GM19324 (cell line): ENCODE results near the gene PPM1H.
A peak's percentile ranks its signal among the peaks of the same experiment; 100 is the strongest.

Experiments
- ATAC-seq: cut with Tn5 transposase; IDR thresholded peaks from one replicate; pipeline ENCODE4 v1.9.1; 2021; ENCODE audit warnings: mild to moderate bottlenecking, moderate library complexity; ENCODE audit not compliant: unreplicated experiment, low FRiP score

Gene PPM1H

DNA sequence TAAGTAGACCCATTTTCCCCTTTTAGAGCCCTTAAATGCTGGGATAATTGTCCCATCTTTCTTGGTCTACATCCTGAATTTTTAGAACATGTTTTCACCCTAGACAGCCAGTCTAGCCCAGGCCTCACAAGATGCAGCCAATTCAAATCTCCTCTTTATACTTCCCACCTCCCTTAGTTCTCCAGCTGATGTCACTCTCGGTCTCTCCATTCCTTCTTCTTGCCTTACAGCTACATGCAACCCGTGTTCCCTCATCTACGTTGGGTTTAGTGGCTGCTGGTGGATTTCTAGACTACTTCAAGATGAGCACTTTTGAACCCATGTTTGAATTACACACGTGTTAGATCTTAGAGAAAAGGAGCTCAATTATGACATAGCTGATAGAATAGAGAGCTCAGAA lies 132.0 kb downstream of the PPM1H start:
- ATAC-seq, result no peak

DNA sequence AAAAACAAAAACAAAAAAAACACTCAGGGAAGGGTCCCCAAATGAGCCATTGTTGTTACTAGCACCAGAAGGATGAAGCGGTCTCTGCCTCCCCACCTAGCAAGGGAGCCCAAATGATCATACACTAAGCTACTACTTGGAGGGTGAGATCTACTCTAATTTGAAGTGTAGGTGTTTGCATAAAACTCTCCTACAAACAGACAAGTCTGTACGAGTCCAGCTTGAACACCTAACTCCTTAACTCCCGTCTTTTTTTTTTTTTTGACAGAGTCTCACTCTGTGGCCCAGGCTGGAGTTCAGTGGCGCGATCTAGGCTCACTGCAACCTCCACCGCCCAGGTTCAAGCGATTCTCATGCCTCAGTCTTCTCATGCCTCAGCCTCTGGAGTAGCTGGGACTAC lies 132.6 kb downstream of the PPM1H start:
- no peak for ATAC-seq

DNA sequence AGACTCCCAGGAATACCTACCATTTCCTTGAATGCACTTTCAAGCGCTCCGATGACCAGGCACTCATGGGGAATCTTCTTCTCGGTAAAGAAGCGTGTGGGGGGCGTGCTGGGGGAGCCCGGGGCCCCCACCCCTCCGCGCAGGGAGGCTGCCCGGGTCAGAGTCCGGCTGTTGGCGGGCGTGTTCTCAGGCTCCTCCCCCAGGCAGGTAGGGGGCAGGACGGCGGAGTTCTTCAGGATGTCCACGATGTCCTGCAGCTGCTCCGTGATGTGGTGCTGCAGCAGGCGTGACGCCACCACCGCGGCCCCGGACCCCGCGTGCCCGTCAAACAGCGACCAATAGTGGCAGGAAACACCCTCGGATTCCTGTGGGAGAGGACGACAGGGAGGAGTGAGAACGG lies 133.2 kb downstream of the PPM1H start:
- no peak for ATAC-seq

DNA sequence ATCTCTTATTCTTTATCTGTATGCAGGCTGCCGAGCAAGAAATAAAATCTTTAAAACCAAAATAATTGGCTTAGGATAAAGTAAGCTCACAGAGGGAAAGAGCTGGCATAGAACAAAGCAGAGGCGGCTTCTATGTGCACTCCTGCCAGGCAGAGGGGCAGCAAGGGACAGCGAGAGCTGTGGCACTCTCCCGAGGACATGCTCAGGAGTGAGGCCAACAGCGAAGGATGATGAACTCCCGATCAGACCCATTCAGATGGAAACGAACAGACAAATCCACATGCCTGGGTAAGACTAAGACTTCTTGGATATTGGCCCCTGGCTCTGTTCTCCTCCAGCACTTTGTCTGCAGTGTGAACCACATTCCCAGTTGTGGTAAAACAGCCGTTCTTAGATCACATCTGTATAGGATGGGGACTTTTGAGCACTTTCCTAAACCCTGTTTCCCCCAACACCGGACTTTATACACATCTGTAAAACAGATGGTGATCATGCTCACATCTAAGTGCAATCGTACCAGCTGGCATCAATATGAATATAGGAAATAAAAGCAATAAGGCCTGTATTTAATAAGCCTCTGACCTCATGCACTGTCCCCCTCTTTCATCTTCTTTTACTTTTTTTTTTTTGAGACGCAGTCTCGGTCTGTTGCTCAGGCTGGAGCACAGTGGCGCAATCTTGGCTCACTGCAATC lies 134.1 kb downstream of the PPM1H start:
- no peak for ATAC-seq

DNA sequence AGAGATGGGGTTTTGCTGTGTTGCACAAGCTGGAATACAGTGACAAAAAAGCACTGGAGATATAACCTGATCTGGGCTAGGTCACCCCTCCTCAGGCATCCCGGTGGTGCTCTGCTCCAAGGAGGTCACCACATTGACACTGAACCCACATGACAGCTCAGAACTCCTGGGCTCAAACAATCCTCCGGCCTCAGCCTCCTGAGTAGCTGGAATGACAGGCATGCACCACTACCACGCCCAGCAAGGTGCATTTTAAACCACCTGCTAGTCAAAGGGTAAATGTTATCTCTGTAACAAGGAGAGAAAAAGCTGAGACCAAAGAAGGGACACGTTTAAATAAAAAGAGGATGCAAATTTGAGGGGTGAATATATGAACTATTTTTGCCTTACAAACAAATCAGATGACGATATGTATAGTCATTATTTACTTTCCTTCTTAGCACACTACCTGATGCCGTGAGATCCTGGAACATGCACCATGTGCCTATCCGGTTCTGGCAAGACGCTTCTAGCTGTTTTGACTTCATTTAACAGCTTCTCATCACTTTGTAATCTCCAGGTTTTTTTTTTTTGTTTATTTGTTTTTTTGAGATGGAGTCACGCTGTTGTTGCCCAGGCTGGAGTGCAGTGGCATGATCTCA lies 135.1 kb downstream of the PPM1H start:
- no peak for ATAC-seq

DNA sequence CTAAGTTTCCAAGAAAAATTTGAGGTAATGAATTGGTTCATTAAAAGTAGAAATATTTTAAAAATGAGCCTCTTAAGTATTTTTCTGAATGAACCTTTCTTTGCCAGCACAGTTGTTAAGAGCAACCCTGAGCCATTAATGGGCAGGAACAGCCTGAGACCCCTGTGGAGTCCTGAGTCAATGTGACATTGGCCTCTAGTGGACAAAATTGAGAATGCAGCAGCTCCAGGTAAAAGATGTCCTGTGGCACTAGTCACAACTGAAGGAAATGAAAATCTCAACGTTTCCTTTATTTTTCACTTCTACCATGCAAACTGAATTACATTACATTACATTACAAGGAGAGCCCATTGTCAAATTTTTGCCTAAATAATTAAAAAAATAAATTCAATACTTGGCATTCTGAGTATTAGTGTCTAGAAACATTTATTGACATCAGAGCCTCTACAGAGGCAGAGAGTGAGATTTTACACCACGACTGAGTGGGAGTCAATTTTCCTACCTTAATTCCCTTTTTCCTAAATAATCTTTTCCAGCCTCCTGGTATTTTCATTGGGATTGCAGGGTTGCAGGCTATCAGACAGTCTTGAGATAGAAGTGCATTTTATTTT lies 135.7 kb downstream of the PPM1H start:
- ATAC-seq, result peak; percentile 77

DNA sequence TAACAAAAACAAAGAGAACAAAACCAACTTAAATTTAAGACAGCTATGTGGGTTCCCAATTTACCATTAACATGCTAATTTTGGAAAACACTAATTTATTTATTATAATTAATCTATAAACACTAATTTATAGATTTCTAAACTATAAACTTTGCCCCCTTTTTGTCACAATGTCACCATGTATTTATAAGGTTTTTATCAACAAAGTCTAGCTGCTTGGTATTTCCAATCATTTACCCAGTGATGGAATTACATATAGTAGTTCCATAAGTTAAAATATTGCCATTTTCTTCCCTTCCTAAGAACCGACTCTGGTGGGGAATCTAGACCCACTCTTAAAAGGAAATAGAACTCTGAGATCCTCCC lies 140.7 kb downstream of the PPM1H start:
- no peak for ATAC-seq

DNA sequence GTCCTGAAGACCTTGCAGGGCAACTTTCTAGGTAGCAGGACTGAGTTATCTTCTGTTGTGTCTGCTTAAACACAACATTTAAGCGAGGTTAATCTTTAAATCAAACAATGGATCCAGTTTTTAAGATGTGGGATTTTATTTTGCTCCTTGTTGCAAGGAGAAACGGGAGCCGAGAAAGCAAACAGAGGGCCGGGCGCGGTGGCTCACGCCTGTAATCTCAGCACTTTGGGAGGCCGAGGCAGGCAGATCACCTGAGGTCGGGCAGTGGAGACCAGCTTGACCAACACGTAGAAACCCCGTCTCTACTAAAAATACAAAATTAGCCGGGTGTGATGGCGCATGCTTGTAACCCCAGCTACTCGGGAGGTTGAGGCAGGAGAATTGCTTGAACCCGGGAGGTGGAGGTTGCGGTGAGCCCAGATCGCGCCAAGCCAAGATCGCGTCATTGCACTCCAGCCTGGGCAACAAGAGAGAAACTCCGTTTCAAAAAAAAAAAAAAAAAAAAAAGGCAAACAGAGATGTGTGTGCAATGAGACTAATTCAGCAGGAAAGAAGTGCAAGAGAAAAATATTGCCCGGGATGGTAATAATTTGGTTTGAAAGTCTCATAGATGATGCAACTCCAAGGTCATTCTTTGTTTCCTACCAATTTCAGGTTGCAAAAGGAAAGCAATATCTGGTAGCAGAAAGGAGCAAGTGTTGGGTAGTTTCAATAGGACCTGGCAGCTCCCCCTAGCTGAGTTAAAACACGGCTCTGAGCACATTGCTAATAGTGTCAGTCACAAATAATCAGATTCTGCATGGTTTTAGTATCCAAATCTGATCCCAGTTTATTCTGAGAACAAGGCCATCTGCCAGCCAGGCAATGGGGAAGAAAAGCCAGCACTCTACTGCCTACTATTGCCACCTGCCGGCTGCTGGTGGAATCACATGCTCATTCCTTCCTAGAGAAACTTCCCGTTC lies 141.4 kb downstream of the PPM1H start:
- no peak for ATAC-seq

DNA sequence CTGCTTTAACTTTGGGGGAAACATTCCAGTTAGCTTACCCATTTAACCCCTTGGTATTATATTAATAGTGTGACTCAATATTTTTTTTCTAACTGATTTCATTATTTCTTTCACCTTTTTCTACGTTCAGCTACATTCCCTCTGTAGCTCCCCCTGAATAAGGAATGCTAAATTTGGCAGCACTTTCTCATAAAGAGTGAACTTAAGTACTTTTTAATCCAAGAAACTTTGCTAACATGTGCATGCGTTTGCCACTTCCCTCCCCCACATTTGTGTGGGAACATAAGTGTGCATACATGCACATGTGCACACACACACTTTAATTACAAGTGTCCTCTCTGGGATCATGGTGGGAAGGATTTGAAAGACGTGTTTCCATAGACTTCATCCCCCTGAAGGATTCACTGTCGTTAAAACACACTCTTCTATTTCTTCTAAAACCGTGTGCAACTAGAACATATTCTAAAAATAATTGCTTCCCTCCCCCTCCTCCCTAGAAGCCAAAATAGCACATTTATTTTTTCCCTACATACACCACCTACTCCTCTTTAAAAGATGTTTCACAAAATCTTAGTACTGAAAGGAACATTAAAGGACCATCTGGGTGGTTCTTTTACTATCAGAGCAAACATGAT lies 142.6 kb downstream of the PPM1H start:
- no peak for ATAC-seq

DNA sequence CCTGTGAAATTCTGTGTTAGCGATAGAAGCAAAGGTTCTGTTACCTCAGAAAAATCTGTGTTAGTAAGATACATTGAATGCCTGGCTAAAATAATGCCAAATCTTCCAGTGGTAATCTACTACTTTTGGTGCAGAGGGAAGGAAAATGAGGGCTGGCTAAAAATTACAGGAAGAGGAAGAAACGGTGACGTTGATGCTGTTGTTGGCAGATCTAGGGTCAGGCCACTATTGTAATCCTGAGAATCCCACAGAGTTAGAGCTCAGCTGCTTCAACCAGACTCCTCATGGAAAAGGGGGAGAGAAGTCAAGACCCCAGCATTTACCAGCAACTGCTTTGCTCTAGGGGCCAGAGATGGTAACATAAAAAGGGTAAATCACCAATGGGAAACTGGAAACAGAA lies 145.1 kb downstream of the PPM1H start:
- no peak for ATAC-seq

DNA sequence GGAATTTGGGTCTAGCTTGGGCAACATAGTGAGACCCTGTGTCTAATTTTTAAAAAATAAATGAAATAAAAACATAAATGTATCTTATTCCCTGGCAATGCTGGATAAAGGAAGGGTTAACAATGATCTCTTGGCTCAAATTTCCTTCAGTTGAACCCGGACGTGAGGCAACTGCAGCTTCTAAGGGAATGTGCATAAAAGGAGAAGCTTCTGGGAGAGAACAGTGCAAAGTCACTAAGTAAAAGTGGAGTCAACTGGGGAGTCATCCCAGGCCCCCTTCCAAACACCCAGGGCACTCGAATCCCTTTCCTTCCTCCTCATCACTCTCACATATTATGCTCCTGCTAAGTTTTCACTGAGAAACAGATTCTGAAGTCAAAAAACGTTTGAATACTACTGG lies 147.3 kb downstream of the PPM1H start:
- no peak for ATAC-seq

DNA sequence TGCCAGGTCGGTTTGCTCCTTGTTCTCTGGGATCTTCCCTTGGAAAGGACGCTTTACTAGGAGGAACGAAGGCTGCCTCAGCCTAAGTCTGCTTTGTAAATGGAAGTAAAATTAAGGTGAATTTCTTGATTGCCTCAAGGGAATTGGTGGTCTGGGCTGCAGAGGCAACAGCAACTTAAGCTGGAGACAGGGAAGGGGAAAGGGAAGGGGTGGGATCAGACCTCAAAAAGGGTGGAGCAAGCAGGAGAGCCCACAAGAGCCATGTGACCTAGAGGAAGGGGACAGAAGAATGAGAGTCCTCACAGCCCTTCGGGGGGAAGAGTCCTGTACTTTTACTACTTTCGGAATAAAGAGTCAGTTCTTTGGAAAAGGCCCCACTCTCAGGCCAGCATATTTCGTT lies 147.9 kb downstream of the PPM1H start:
- ATAC-seq, result no peak

DNA sequence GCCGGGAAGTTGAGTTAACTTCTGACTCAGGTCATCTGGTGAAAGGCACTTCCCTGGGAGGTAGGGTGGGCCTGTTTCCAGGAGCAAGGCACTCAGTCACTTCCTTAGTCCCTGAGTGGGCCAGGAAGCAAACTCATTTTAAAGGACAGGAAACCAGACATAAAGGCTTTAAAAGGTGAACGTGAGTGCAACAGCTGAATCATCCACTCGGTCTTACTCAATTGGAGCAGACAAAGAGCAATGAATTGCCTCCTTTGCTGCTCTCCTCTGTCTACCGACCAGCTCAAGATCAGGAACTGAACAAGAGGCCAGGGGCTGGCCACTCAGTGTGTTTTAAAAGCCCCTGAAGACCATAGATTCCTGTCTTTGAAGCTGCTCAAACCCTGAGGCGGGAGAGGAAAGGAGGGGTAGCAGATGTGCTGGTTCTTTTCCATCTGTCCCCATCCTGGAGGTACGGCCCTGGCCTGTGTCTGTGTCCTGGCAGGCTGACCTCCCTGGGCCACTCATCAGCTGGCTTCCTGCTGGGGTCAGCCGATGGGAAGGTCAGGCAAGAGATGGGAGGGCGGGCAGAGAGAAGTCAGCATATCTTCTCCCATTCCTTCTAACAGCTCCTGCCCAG lies 148.9 kb downstream of the PPM1H start:
- no peak for ATAC-seq

DNA sequence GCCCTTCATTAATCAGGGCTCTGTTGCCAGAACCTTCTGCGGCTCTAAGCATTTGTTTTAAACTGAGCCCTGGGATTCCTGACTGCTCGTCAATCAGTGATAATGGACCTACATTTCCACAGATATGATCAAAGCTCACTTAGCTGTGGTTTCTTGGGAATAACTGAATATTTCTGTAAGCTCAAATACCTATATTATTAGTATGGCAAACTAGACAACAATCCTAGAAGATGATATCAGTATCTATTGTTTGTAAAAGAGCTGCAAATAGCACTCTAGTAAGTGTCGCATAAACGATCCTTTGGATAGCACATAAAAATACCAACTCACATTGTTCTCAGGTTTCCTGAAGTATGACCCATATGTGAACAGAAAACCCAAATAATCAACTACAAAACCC lies 150.4 kb downstream of the PPM1H start:
- no peak for ATAC-seq

DNA sequence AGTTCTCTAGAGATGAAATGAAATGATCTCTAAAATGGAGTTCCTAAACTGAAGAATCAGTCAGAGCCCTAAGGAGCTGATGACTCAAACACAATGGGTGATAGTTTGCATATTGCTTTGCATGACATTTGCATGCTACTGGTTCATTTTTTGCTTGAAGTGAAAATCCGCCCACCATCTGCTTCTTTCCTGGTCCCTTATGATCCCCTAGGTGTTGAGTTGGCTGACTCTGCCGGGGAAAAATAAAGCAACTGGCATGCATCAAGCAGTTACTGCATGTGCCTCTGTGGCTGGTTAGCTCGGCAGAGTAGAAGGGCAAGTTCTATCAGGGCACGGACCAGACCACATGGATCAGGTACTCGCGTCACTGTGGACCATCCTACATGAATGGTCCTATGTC lies 151.1 kb downstream of the PPM1H start:
- ATAC-seq, result no peak

DNA sequence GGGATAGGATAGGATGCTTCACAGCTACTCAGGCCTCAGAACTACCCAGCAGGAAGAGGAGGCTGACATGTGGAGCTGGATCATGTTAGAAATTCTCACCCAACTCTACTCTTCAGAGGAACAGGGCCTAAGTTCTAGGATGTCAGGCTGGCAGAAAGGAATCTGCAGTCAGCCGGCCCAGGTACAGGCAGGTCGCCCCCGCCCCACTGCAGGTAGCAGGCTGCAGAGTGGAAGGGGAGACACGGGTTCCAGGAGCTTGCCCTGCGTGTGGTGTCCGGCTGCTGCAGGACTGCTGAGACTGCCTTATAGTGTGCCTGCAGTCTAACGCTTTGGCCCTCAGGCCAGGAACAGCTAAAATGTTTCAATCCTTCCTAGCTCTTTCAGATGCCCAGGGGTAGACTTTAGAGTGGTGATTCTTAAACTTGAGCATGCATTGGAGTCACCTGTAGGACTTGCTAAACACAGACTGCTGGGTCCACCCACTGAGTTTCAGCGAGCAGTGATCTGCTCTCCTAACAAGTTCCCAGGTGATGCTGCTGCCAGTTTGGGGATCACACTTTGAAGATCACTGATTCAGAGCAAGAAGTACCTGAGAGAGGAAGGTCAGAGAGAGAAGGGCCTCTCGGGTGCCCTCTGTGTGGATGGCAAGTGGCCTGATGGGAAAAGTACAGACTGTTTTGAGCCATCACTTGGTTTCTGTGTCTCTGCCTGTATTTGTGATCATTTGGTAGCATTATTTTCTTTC lies 153.6 kb downstream of the PPM1H start:
- no peak for ATAC-seq

DNA sequence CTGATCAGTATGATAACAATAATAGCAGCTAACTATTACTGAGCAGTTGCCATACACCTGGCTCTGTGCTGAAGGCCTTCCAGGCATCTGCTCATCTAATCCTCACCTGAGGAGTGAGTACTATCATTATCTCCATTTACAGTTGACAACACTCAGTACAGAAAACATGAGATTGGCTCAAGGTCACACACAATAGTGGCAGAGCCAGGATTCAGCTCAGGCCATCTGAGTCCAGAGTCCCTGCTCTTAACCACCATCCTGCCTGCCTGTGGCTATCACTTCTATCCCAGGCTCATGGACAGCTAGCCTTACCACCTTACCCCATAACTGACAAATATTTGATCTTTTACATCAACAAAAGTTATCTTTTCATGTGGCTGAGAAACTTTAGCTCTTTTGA lies 155.5 kb downstream of the PPM1H start:
- no peak for ATAC-seq

DNA sequence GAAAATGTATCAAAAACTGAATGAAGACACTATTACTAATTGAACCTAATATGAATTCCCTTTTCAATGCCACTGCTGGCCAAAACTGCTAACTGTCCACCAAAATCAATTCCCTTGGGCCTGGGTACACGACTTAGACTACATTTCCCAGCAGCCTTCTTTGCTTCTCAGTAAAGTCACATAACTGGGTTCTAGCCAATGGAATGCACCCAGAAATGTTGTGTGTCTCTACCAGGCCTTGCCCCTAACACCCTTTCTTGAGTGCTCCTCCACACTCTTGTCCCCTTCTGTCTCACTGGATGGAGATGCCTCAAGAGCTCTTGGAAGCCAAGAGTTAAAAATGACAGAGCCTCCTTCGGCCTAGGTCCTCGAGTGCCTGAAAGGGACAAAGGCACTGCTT lies 156.8 kb downstream of the PPM1H start:
- ATAC-seq, result no peak

DNA sequence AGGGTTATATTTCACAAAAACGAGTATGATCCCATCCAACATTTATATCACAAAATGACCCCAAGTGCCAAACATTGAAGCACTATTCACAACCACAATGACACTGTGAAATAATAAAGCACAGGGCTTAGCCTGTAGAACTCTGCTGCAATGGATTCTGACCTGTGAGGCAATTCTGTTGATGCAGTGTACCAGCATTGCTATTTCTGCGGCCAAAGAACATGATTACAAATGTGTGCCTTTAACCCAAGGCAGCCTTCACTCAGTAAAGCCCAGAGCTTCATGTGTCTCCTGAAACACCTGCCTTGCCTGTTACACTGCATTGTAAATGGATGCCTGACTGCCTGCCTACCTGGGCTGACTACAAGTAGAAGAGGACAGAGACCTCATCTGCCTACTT lies 158.0 kb downstream of the PPM1H start:
- ATAC-seq, result no peak

DNA sequence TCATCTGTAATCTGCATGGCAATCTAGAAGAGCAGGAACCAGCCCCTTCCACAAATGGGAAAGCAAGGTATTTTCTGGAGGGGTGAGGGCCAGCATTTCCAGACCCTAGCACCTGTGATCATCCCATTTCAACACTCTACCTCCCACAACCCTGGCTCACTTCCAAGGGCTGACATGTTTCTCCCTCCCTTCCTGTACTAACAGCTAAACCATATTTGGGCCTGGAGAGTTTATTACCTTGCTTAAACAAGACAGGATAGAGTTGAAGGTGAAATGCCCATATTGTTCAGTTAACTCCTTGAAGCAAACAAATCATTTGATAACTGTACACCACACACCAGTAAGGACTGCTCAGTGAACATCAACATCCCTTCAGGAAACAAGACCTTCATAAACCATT lies 158.4 kb downstream of the PPM1H start:
- no peak for ATAC-seq
